Heart right ventricle (tissue), 16 donors: ENCODE results near the gene AFG3L2. TPM values are rescaled to one million over a fixed set of nuclear protein-coding genes. Genes with fewer than 3 reads are reported as not detected.
A peak's percentile ranks its signal among the peaks of the same experiment; 100 is the strongest.

Experiments
- ATAC-seq, 8 donors: fragments of 200-7000 bp; cut with Tn5 transposase; one replicate each; pipeline ENCODE4 v1.9.1; 2020; ENCODE audit warnings: mild to moderate bottlenecking in 8 of 8, moderate library complexity in 8 of 8, moderate number of reproducible peaks in 1 of 8
- DNase-seq, 2 donors: peaks; one replicate each; pipeline ENCODE4 v3.0.0-alpha.2; 2020
- H3K27ac ChIP-seq, 10 donors: fragments of 200-600 bp; sonication (generic) in 2 of 10; one replicate each; pipeline versions ENCODE4 v1.5.0 to v1.8.0; 2020 to 2022; ENCODE audit warnings: mild to moderate bottlenecking in 3 of 10
- H3K27me3 ChIP-seq, 7 donors: fragments of 200-600 bp; one replicate each; pipeline ENCODE4 v1.8.0; 2021 to 2022; ENCODE audit warnings: mild to moderate bottlenecking in 2 of 7
- H3K36me3 ChIP-seq, 9 donors: fragments of 200-600 bp; sonication (generic) in 1 of 9; one replicate each; pipeline versions ENCODE4 v1.5.0 to v1.8.0; 2020 to 2022; ENCODE audit warnings: mild to moderate bottlenecking in 2 of 9
- H3K4me1 ChIP-seq, 9 donors: fragments of 200-600 bp; sonication (generic) in 1 of 9; one replicate each; pipeline versions ENCODE4 v1.5.0 to v1.8.0; 2020 to 2022; ENCODE audit warnings: mild to moderate bottlenecking in 4 of 9
- H3K4me3 ChIP-seq, 10 donors: fragments of 200-600 bp; sonication (generic) in 2 of 10; one replicate each; pipeline versions ENCODE4 v1.5.0 to v1.8.0; 2020 to 2022; ENCODE audit warnings: mild to moderate bottlenecking in 7 of 10, moderate library complexity in 2 of 10
- H3K9me3 ChIP-seq, 11 donors: fragments of 200-600 bp in 10 of 11; sonication (generic) in 2 of 11; one replicate each; pipeline versions ENCODE4 v1.5.0 to v1.8.0; 2013 to 2022; ENCODE audit warnings: mild to moderate bottlenecking in 2 of 11, control low read depth in 1 of 11, moderate library complexity in 1 of 11
- WGBS, 2 donors: extraction: QIAGEN DNeasy Blood & Tissue Kit; methylation state at CpG; one replicate each; pipeline ENCODE4 v1.1.7; 2013; ENCODE audit warnings: inconsistent platforms in 1 of 2; 5-methylcytosine and 5-hydroxymethylcytosine counted together
- intact Hi-C, 10 donors: fragments of 100-400 bp; cut with DNase I; formaldehyde crosslinking; loops; one replicate each; pipeline versions ENCODE4 v1.11.1 to v1.14.2; 2022
- long read RNA-seq, 3 donors: library from polyadenylated mRNA; unstranded; transcript quantifications; one replicate each; pipeline ENCODE4 v2.0.0, GENCODE V29; 2020 to 2021
- polyA plus RNA-seq, 2 donors: library from polyadenylated mRNA; stranded (reverse); fragments of 200-250 nt; gene quantifications; one replicate each; pipeline ENCODE4 v1.2.3, GENCODE V29; 2013
- total RNA-seq, 10 donors: library from RNA; stranded (reverse); fragmentation: NEBNext Ultra II Directional in 3 of 10; extraction: Animal tissue kit (Norgen Biotek cat#: 25700) in 3 of 10; gene quantifications; one replicate each; pipeline versions ENCODE4 v1.2.1 to v1.2.4, GENCODE V29; 2021 to 2023
- TF ChIP-seq, protein P1 (sequence below), 9 donors: fragments of 200-600 bp; sonication (generic) in 2 of 9; IDR thresholded peaks; one replicate each; pipeline versions ENCODE4 v1.5.0 to v1.8.0; 2021 to 2022; ENCODE audit warnings: antibody characterized with exemption in 9 of 9, mild to moderate bottlenecking in 5 of 9, moderate library complexity in 1 of 9
- donor health status: Arrhythmogenic right ventricular cardiomyopathy.
- donor health status: ischemic (EF 13 %, LVEDD 7.1; RV severe dilation, severe dysfunction).
- donor health status: healthy with polysubstance abuse.
- donor health status: DM: no; HTN: yes; CAD: no.
- donor health status: DM: no; HTN: no; CAD: no.
- donor health status: ischemic (EF 25% LVEDD 6.9; RV normal size, moderate dysfunction).
- donor health status: ischemic (EF 25% LVEDD 5.7; RV mildly dilated, moderate dysfunction).
- donor health status: healthy.
- donor health status: DM: yes; HTN: yes; CAD: no.
- donor health status: Ischemic cardiomyopathy.
- donor health status: ischemic (EF 35%, LVEDD 5.7; RV mildly dilated, moderate dysfunction).
- donor health status: nonischemic (EF 11% LVEDD 7.7; RV severe dilation, severe dysfunction).
- donor health status: DM: yes; HTN: yes; CAD: no.
- donor health status: PGD.
- donor health status: ischemic (EF 29% LVEDD 5.4; RV normal size, mild dysfunction).
- donor health status: nonischemic (EF 23%, LVEDD 6.1; RV moderate dilation, normal function).

AFG3L2 gene
- total RNA-seq (100 to 1,000 TPM; 126 to 176 (median 145) TPM), polyA plus RNA-seq (10 to 100 TPM; 48.1 to 60.4 TPM)
- long read RNA-seq, donor 1, transcript AFG3L2-201 (17 exons, 3,247 nt): major isoform, 350 of 433 reads
- long read RNA-seq, donor 1, partial matches to known transcripts: 24 of 433 reads
- long read RNA-seq, donor 1, other reads (novel, unspliced or antisense): 59 of 433 reads
- long read RNA-seq, donor 2, transcript AFG3L2-201 (17 exons, 3,247 nt): major isoform, 375 of 479 reads
- long read RNA-seq, donor 2, partial matches to known transcripts: 38 of 479 reads
- long read RNA-seq, donor 2, other reads (novel, unspliced or antisense): 66 of 479 reads
- long read RNA-seq, donor 3, transcript AFG3L2-201 (17 exons, 3,247 nt): major isoform, 497 of 634 reads
- long read RNA-seq, donor 3, partial matches to known transcripts: 65 of 634 reads
- long read RNA-seq, donor 3, other reads (novel, unspliced or antisense): 72 of 634 reads

DNA sequence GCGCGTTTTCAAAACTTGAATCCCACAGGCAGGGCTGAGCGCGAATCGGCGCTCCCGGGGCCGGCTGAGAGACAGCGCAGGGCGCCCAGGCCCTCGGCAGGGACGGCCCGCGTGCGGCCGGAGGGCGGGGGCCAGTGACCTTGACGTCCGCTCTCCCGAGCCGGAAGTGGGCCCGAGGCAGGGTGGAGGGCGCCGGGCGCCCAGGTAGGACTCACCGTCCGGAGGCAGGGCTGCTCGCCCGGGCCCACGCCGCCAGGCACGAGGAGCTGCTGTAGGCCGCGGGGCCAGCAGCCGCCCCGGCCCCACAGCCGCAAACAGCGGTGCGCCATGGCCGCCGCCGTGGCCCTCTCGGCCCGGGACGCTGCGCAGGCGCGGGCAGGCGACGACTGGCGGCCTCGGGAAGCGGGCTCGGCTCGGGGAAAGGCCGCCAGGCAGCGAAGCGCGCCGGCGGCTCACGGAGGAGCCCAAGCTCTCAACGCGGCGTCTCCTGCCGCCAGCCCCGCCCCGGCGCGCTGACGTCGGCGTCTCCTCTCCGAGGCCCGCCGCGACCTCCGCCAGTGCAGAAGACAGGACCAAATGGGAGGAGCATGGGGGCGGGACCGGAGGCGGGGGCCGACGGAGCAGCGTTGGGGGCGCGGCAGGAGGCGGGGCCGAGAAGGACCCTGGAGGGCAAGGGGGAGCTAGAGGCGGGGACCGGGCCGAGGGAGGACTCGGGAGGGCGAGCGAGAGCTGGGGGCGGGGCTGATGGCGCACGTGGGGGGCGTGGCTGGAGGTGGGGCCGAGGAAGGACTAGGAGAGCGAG, at the start of gene AFG3L2:
Gene AFG3L2 (minus strand): TSS at position 474 of the 802 bp plus-strand sequence. CDS start 145 bp downstream, at position 329.
- peak; percentile 91 to 96 (median 94) for ATAC-seq
- 0% methylated on average over 82 to 100 of the region's 100 CpGs for WGBS, 2 donors
- DNase-seq: peak; percentile 100
- H3K9me3 ChIP-seq: peaks cover 0 to 2% (median 0%) of the 10 kb centered on the region in 11 donors
- H3K27ac ChIP-seq: peak within 1 kb of the TSS; percentile 97 to 100 (median 100)
- TF ChIP-seq, protein P1, sequence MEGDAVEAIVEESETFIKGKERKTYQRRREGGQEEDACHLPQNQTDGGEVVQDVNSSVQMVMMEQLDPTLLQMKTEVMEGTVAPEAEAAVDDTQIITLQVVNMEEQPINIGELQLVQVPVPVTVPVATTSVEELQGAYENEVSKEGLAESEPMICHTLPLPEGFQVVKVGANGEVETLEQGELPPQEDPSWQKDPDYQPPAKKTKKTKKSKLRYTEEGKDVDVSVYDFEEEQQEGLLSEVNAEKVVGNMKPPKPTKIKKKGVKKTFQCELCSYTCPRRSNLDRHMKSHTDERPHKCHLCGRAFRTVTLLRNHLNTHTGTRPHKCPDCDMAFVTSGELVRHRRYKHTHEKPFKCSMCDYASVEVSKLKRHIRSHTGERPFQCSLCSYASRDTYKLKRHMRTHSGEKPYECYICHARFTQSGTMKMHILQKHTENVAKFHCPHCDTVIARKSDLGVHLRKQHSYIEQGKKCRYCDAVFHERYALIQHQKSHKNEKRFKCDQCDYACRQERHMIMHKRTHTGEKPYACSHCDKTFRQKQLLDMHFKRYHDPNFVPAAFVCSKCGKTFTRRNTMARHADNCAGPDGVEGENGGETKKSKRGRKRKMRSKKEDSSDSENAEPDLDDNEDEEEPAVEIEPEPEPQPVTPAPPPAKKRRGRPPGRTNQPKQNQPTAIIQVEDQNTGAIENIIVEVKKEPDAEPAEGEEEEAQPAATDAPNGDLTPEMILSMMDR (IDR thresholded peaks at IDR 0.05): no peak
- intact Hi-C loops: loop anchor here in 4 of 10 donors (1.0 to 10.0 kb wide), 7 partner anchors 62 to 570 kb away; partner anchors contain the start of genes SEH1L (in 2 of the 4), SPIRE1 (in 1 of the 4) and TUBB6 (in 1 of the 4)
- peak within 1 kb of the TSS; percentile 76 to 94 (median 84) for H3K4me3 ChIP-seq
- H3K27me3 ChIP-seq: no peaks in the 10 kb centered on the region
- H3K36me3 ChIP-seq: peaks cover 0 to 9% (median 0%) of the 10 kb centered on the region in 9 donors
- H3K4me1 ChIP-seq: peaks cover 4 to 56% (median 32%) of the 10 kb centered on the region in 9 donors

DNA sequence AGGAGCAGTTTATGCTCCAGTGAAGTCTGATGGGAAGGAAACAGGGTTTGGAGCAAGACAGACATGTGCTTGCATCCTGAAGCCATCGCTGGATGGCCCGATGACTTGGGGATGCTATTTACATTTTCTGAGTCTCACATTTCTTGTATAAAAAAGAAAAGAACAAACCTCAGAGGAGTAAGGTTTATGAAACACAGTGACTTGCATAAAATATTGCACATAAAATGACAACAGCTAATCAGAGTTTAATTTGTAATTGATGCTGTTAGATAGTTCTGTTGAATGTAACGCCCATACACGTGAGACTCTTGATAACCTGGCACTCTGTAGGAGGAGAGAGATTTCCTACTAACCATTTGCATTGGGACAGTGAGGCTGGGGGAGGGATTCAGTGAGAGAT, 47.2 kb upstream of the AFG3L2 start:
- no peak for DNase-seq
- no peak overlapping the region for H3K4me3 ChIP-seq
- H3K27me3 ChIP-seq: peaks cover 0 to 6% (median 0%) of the 10 kb centered on the region in 7 donors
- no peak for ATAC-seq
- intact Hi-C loops: no loop called here
- 85 to 87% methylated on average over 4 of the region's 4 CpGs for WGBS, 2 donors
- H3K9me3 ChIP-seq: peaks cover 0 to 10% (median 0%) of the 10 kb centered on the region in 11 donors
- H3K27ac ChIP-seq: no peak overlapping the region
- H3K36me3 ChIP-seq: peaks cover 0 to 13% (median 0%) of the 10 kb centered on the region in 9 donors
- peaks cover 0 to 17% (median 4%) of the 10 kb centered on the region in 9 donors for H3K4me1 ChIP-seq
- TF ChIP-seq, protein P1 (IDR thresholded peaks at IDR 0.05): no peak

- Histone ChIP-seq H3K27me3 (peaks cover 0 to 6% (median 0%) of the 10 kb centered on the region in 7 donors), H3K9me3 (peaks cover 0 to 10% (median 0%) of the 10 kb centered on the region in 11 donors), H3K4me1 (peaks cover 0 to 17% (median 4%) of the 10 kb centered on the region in 9 donors), H3K27ac (no peak overlapping the region), H3K4me3 (no peak overlapping the region), H3K36me3 (peaks cover 0 to 13% (median 0%) of the 10 kb centered on the region in 9 donors)
- 79 to 80% methylated on average over 5 of the region's 5 CpGs for WGBS, 2 donors
- intact Hi-C loops: no loop called here
- no peak for DNase-seq
- TF ChIP-seq, protein P1 (IDR thresholded peaks at IDR 0.05): no peak
- ATAC-seq: peak in 3 of 8 donors; percentile 21 to 35 (median 32)
These were observed 46.8 kb upstream of the AFG3L2 start for GRCh38 chr18:12423820-12424219.

DNA sequence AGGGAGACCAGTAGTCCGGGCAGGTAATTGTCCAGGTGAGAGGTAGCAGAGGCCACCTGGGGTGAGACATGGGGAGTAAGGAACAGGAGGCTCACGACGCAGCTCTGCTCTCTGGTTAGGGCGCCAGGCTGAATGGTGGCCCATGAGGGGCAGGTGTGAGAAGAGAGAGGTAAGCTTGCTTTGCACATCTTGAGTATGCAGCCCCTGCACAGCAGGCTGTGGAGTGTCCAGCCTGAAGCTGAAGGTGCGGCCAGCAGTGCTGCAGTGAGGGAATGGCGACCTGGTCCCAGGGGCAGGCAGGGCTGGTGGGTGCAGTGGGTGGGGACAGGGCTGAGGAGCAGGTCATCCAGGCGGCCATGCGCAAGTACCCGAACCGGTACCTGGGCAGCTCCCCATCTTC, 46.4 kb upstream of the AFG3L2 start:
- peaks cover 0 to 10% (median 0%) of the 10 kb centered on the region in 11 donors for H3K9me3 ChIP-seq
- H3K36me3 ChIP-seq: peaks cover 0 to 13% (median 0%) of the 10 kb centered on the region in 9 donors
- peaks cover 0 to 17% (median 4%) of the 10 kb centered on the region in 9 donors for H3K4me1 ChIP-seq
- H3K4me3 ChIP-seq: no peak overlapping the region
- no peak overlapping the region for H3K27ac ChIP-seq
- 95% methylated on average over 10 of the region's 10 CpGs for WGBS, 2 donors
- ATAC-seq: no peak
- H3K27me3 ChIP-seq: peaks cover 0 to 6% (median 0%) of the 10 kb centered on the region in 7 donors
- intact Hi-C loops: no loop called here
- DNase-seq: no peak
- TF ChIP-seq, protein P1 (IDR thresholded peaks at IDR 0.05): no peak
